ENCODE measurements around the gene CCDC12. TPM values are rescaled to one million over a fixed set of nuclear protein-coding genes. Genes with fewer than 3 reads are reported as not detected.

CCDC12 gene
- total and polyA plus RNA-seq, 2 of the 13 experiments (the other 11 are each of a cell fraction or from before 2014, with no cell fraction given): 30.1 to 49.5 TPM

GRCh38 chr3:46994801-46995731 lies 18.5 kb upstream of the CCDC12 start:
- Histone ChIP-seq H4K20me1 (ENCODE audit: insufficient read depth, low read length) (no peaks in the 10 kb centered on the region), H2AFZ (ENCODE audit: low read length) (no peak overlapping the region), H3K4me3 (replicated peaks in 1 of 3; ENCODE audit: insufficient read depth in 1 of 3, low read depth in 2 of 3, low read length in 3 of 3) (no peak overlapping the region), H3K9ac (ENCODE audit: insufficient read depth, low read depth, low read length) (no peak overlapping the region), H3K27ac (ENCODE audit: extremely low read length, insufficient read depth, low read length) (no peak overlapping the region), H3K36me3 (replicated peaks in 1 of 2; ENCODE audit: control insufficient read depth in 1 of 2, insufficient read depth in 2 of 2, low read length in 2 of 2) (no peaks in the 10 kb centered on the region), H3K4me2 (ENCODE audit: low read depth, low read length) (no peak overlapping the region), H3K79me2 (ENCODE audit: insufficient read depth, low read length) (no peaks in the 10 kb centered on the region), H3K4me1 (ENCODE audit: insufficient read depth, low read length) (peaks cover 12% of the 10 kb centered on the region), H3K9me3 (ENCODE audit: low read length) (no peaks in the 10 kb centered on the region), H3K27me3 (ENCODE audit: control insufficient read depth in 1 of 2, insufficient read depth in 2 of 2, low read length in 2 of 2) (no peaks in the 10 kb centered on the region)
- CTCF ChIA-PET (ENCODE audit: low intra/inter-chr PET ratio, low total read pairs): no interaction called here
- TF ChIP-seq KLF12 (CRISPR knock-in tag; IDR thresholded peaks at IDR 0.05; ENCODE audit: borderline replicate concordance) (no peak), AGO2 (optimal IDR thresholded peaks at IDR 0.05; ENCODE audit: low read depth, low read length) (peak; percentile 27), RBFOX2 (IDR thresholded peaks at IDR 0.05; ENCODE audit: low read depth, low read length) (0 out of 2 replicates have a peak, but pooled peaks have one; percentile 14)
- 97% methylated on average over 6 of the region's 29 CpGs for WGBS (ENCODE audit: low lambda C conversion rate)
- ATAC-seq (no peak), FAIRE-seq (no peak), DNase-seq (ENCODE audit: low spot score) (no peak)
- BruUV-seq (replicated peaks): no TSS peak
- in situ Hi-C loops (cut with HindIII; ENCODE audit: extremely low pct_ligation_motif_present, low pct_unique_long_range_greater_than_20kb) (no loop called here), intact Hi-C loops (cut with micrococcal nuclease; ENCODE audit: unreplicated experiment) (no loop called here)
- POLR2A ChIA-PET: no interaction called here

GRCh38 chr3:46993986-46994385 lies 17.4 kb upstream of the CCDC12 start:
- H3K9ac ChIP-seq (ENCODE audit: insufficient read depth, low read depth, low read length): no peak overlapping the region
- in situ Hi-C loops (cut with HindIII; ENCODE audit: extremely low pct_ligation_motif_present, low pct_unique_long_range_greater_than_20kb) (no loop called here), intact Hi-C loops (cut with micrococcal nuclease; ENCODE audit: unreplicated experiment) (no loop called here)
- ChIA-PET POLR2A (no interaction called here), CTCF (ENCODE audit: low intra/inter-chr PET ratio, low total read pairs) (no interaction called here)
- no peak overlapping the region for H2AFZ ChIP-seq (ENCODE audit: low read length)
- 81% methylated on average over 4 of the region's 7 CpGs for WGBS (ENCODE audit: low lambda C conversion rate)
- DNase-seq (ENCODE audit: low spot score) (no peak), ATAC-seq (no peak), FAIRE-seq (no peak)
- H3K4me2 ChIP-seq (ENCODE audit: low read depth, low read length): no peak overlapping the region
- no peaks in the 10 kb centered on the region for H4K20me1 ChIP-seq (ENCODE audit: insufficient read depth, low read length)
- no peak overlapping the region for H3K27ac ChIP-seq (ENCODE audit: extremely low read length, insufficient read depth, low read length)
- no peaks in the 10 kb centered on the region for H3K27me3 ChIP-seq (ENCODE audit: control insufficient read depth in 1 of 2, insufficient read depth in 2 of 2, low read length in 2 of 2)
- no peaks in the 10 kb centered on the region for H3K79me2 ChIP-seq (ENCODE audit: insufficient read depth, low read length)
- no TSS peak for BruUV-seq (replicated peaks)
- no peaks in the 10 kb centered on the region for H3K9me3 ChIP-seq (ENCODE audit: low read length)
- no peak overlapping the region for H3K4me3 ChIP-seq (replicated peaks in 1 of 3; ENCODE audit: insufficient read depth in 1 of 3, low read depth in 2 of 3, low read length in 3 of 3)
- H3K36me3 ChIP-seq (replicated peaks in 1 of 2; ENCODE audit: control insufficient read depth in 1 of 2, insufficient read depth in 2 of 2, low read length in 2 of 2): no peaks in the 10 kb centered on the region
- peaks cover 12% of the 10 kb centered on the region for H3K4me1 ChIP-seq (ENCODE audit: insufficient read depth, low read length)
- TF ChIP-seq ZNF253 (CRISPR knock-in tag; IDR thresholded peaks at IDR 0.05; ENCODE audit: borderline replicate concordance) (no peak), ZNF788 (CRISPR knock-in tag; IDR thresholded peaks at IDR 0.05; ENCODE audit: borderline replicate concordance) (no peak), TFE3 (CRISPR knock-in tag; IDR thresholded peaks at IDR 0.05) (no peak), ZNF740 (CRISPR knock-in tag; IDR thresholded peaks at IDR 0.05) (no peak), ZNF343 (CRISPR knock-in tag; IDR thresholded peaks at IDR 0.05) (no peak), MYC (CRISPR knock-in tag; IDR thresholded peaks at IDR 0.05; ENCODE audit: borderline replicate concordance) (no peak), ZSCAN31 (CRISPR knock-in tag; IDR thresholded peaks at IDR 0.05; ENCODE audit: low read depth) (no peak), KAT2B (IDR thresholded peaks at IDR 0.05; ENCODE audit: borderline replicate concordance, low read depth, low read length) (no peak), ZNF713 (CRISPR knock-in tag; IDR thresholded peaks at IDR 0.05) (no peak), NCOA1 (CRISPR knock-in tag; IDR thresholded peaks at IDR 0.05) (no peak), ZNF513 (CRISPR knock-in tag; conservative IDR thresholded peaks at IDR 0.05) (no peak), PRPF4 (IDR thresholded peaks at IDR 0.05; ENCODE audit: low read depth, low read length, poor library complexity, severe bottlenecking) (no peak)
